HEK293 (cell line): ENCODE measurements around the gene ATG101.
A peak's percentile ranks its signal among the peaks of the same experiment; 100 is the strongest.

ENCODE experiments used
- AEBP2 ChIP-seq: fragments of 450-650 bp; formaldehyde crosslinking; IDR thresholded peaks from 2 replicates; pipeline ENCODE4 v1.5.1; 2016; ENCODE audit warnings: missing biosample characterization, missing genetic modification characterization, borderline replicate concordance
- GLIS1 ChIP-seq: fragments of 450-650 bp; formaldehyde crosslinking; IDR thresholded peaks from 2 replicates; pipeline ENCODE4 v1.5.1; 2016; ENCODE audit warnings: missing biosample characterization, missing genetic modification characterization
- HOXA7 ChIP-seq: sonication (generic); formaldehyde crosslinking; IDR thresholded peaks from 2 replicates; pipeline ENCODE4 v1.8.1; 2022; ENCODE audit warnings: missing genetic modification reagents, borderline replicate concordance
- RBAK ChIP-seq: fragments of 450-650 bp; formaldehyde crosslinking; IDR thresholded peaks from 2 replicates; pipeline ENCODE4 v1.5.1; 2016; ENCODE audit warnings: missing biosample characterization, missing genetic modification characterization
- TCF7L2 ChIP-seq: IDR thresholded peaks from 2 replicates; pipeline ENCODE4 v1.6.1; 2011; ENCODE audit warnings: low read depth, mild to moderate bottlenecking, inconsistent platforms, low read length, moderate library complexity, borderline replicate concordance
- ZEB2 ChIP-seq: fragments of 450-650 bp; formaldehyde crosslinking; IDR thresholded peaks from 2 replicates; pipeline ENCODE4 v1.5.1; 2016; ENCODE audit warnings: missing biosample characterization, missing genetic modification characterization
- ZFP37 ChIP-seq: fragments of 450-650 bp; formaldehyde crosslinking; IDR thresholded peaks from 2 replicates; pipeline ENCODE4 v1.5.1; 2016; ENCODE audit warnings: missing biosample characterization, missing genetic modification characterization
- ZNF148 ChIP-seq: fragments of 450-650 bp; formaldehyde crosslinking; IDR thresholded peaks from 2 replicates; pipeline ENCODE4 v1.5.0; 2017; ENCODE audit warnings: missing biosample characterization, missing genetic modification characterization, borderline replicate concordance
- ZNF16 ChIP-seq: fragments of 450-650 bp; formaldehyde crosslinking; IDR thresholded peaks from 2 replicates; pipeline ENCODE4 v1.5.1; 2016; ENCODE audit warnings: low read depth, missing biosample characterization, missing genetic modification characterization
- ZNF18 ChIP-seq: fragments of 450-650 bp; formaldehyde crosslinking; IDR thresholded peaks from 2 replicates; pipeline ENCODE4 v1.5.1; 2016; ENCODE audit warnings: missing biosample characterization, missing genetic modification characterization
- ZNF202 ChIP-seq: fragments of 450-650 bp; formaldehyde crosslinking; IDR thresholded peaks from 2 replicates; pipeline ENCODE4 v1.5.1; 2016; ENCODE audit warnings: missing biosample characterization, missing genetic modification characterization, borderline replicate concordance
- ZNF221 ChIP-seq: fragments of 450-650 bp; formaldehyde crosslinking; IDR thresholded peaks from 2 replicates; pipeline ENCODE4 v1.5.1; 2017; ENCODE audit warnings: missing biosample characterization, missing genetic modification characterization, borderline replicate concordance
- ZNF449 ChIP-seq: fragments of 450-650 bp; formaldehyde crosslinking; IDR thresholded peaks from 2 replicates; pipeline ENCODE4 v1.5.1; 2017; ENCODE audit warnings: missing biosample characterization, mild to moderate bottlenecking, missing genetic modification characterization, moderate library complexity
- ZNF473 ChIP-seq: fragments of 450-650 bp; formaldehyde crosslinking; IDR thresholded peaks from 2 replicates; pipeline ENCODE4 v1.5.1; 2017; ENCODE audit warnings: missing biosample characterization, missing genetic modification characterization
- ZNF48 ChIP-seq: fragments of 450-650 bp; formaldehyde crosslinking; IDR thresholded peaks from 2 replicates; pipeline ENCODE4 v1.5.1; 2016; ENCODE audit warnings: missing biosample characterization, missing genetic modification characterization
- ZNF488 ChIP-seq: fragments of 450-650 bp; formaldehyde crosslinking; IDR thresholded peaks from 2 replicates; pipeline ENCODE4 v1.5.1; 2016; ENCODE audit warnings: missing biosample characterization, missing genetic modification characterization
- ZNF518A ChIP-seq: fragments of 450-650 bp; formaldehyde crosslinking; conservative IDR thresholded peaks from 2 replicates; pipeline ENCODE4 v1.5.1; 2016; ENCODE audit warnings: low read depth, missing biosample characterization, missing genetic modification characterization
- ZNF548 ChIP-seq: fragments of 450-650 bp; formaldehyde crosslinking; IDR thresholded peaks from 2 replicates; pipeline ENCODE4 v1.5.1; 2016; ENCODE audit warnings: missing biosample characterization, missing genetic modification characterization
- ZNF623 ChIP-seq: fragments of 450-650 bp; formaldehyde crosslinking; IDR thresholded peaks from 2 replicates; pipeline ENCODE4 v1.5.1; 2016; ENCODE audit warnings: missing biosample characterization, missing genetic modification characterization
- ZNF747 ChIP-seq: fragments of 450-650 bp; formaldehyde crosslinking; IDR thresholded peaks from 2 replicates; pipeline ENCODE4 v1.5.1; 2016; ENCODE audit warnings: missing biosample characterization, missing genetic modification characterization
- ZNF791 ChIP-seq: fragments of 450-650 bp; formaldehyde crosslinking; IDR thresholded peaks from 2 replicates; pipeline ENCODE4 v1.5.1; 2016; ENCODE audit warnings: missing biosample characterization, missing genetic modification characterization
- ZSCAN18 ChIP-seq: fragments of 450-650 bp; formaldehyde crosslinking; IDR thresholded peaks from 2 replicates; pipeline ENCODE4 v1.5.1; 2016; ENCODE audit warnings: missing biosample characterization, missing genetic modification characterization
- ZSCAN23 ChIP-seq: fragments of 450-650 bp; formaldehyde crosslinking; IDR thresholded peaks from 2 replicates; pipeline ENCODE4 v1.5.1; 2016; ENCODE audit warnings: missing biosample characterization, missing genetic modification characterization
- ZXDB ChIP-seq: fragments of 450-650 bp; formaldehyde crosslinking; IDR thresholded peaks from 2 replicates; pipeline ENCODE4 v1.5.1; 2016; ENCODE audit warnings: missing biosample characterization, missing genetic modification characterization

The ATG101 gene

GRCh38 chr12:52069327-52070184, at the start of gene ATG101 (continued):
- TF ChIP-seq TCF7L2 (peak; percentile 33; the same call in 1 of the 2 replicates), ZNF548 (tag by site-specific recombination) (no peak), ZNF473 (no peak), ZSCAN18 (tag by site-specific recombination) (peak; percentile 72; the same call in 1 of the 2 replicates), AEBP2 (no peak), ZNF202 (tag by site-specific recombination) (no peak), ZNF221 (tag by site-specific recombination) (no peak), HOXA7 (CRISPR knock-in tag) (no peak), ZNF623 (tag by site-specific recombination) (peak; percentile 20; the same call in 1 of the 2 replicates), ZNF18 (tag by site-specific recombination) (peak; percentile 60), ZNF449 (tag by site-specific recombination) (peak; percentile 69), ZNF518A (tag by site-specific recombination) (peak; percentile 96), ZFP37 (peak; percentile 89; the same call in 1 of the 2 replicates), RBAK (tag by site-specific recombination) (no peak), ZNF488 (no peak), ZNF48 (no peak), GLIS1 (tag by site-specific recombination) (peak; percentile 92), ZNF791 (no peak), ZSCAN23 (tag by site-specific recombination) (0 out of 2 replicates have a peak, but pooled peaks have one; percentile 16), ZXDB (tag by site-specific recombination) (peak; percentile 96), ZEB2 (tag by site-specific recombination) (peak; percentile 98), ZNF747 (no peak), ZNF16 (tag by site-specific recombination) (no peak), ZNF148 (tag by site-specific recombination) (peak; percentile 55; the same call in 1 of the 2 replicates)
